Sigmoid colon (tissue), 7 donors: ENCODE measurements around the gene S100A4. TPM values are rescaled to one million over a fixed set of nuclear protein-coding genes. Genes with fewer than 3 reads are reported as not detected.
A peak's percentile ranks its signal among the peaks of the same experiment; 100 is the strongest.
"Not testable (repeated sequence)": the region's sequence is repeated elsewhere in the genome, so short reads cannot be mapped to it uniquely, and the experiment has no call there.

ENCODE experiments used
- DNase-seq: peaks from one replicate; pipeline ENCODE4 v3.0.0-alpha.2; 2019
- H3K27ac ChIP-seq, 4 donors: fragments of 200-600 bp; sonication (generic); one replicate each; pipeline ENCODE4 v1.5.1; 2016 to 2019; ENCODE audit warnings: mild to moderate bottlenecking in 1 of 4
- H3K27me3 ChIP-seq, 3 donors: fragments of 200-600 bp; sonication (generic); one replicate each; pipeline ENCODE4 v1.5.1; 2019; ENCODE audit warnings: mild to moderate bottlenecking in 1 of 3
- H3K36me3 ChIP-seq, 4 donors: fragments of 200-600 bp; sonication (generic); one replicate each; pipeline ENCODE4 v1.5.1; 2016 to 2019
- H3K4me1 ChIP-seq, 4 donors: fragments of 200-600 bp; sonication (generic); one replicate each; pipeline ENCODE4 v1.5.1; 2017 to 2019
- H3K4me3 ChIP-seq, 4 donors: fragments of 200-600 bp; sonication (generic); one replicate each; pipeline ENCODE4 v1.5.1; 2017 to 2019; ENCODE audit warnings: mild to moderate bottlenecking in 2 of 4, moderate library complexity in 1 of 4
- H3K9me3 ChIP-seq, 4 donors: fragments of 200-600 bp in 3 of 4; sonication (generic) in 3 of 4; one replicate each; pipeline versions ENCODE4 v1.5.1 to v1.6.1; 2013 to 2019
- EP300 ChIP-seq, 4 donors: sonication (generic); formaldehyde crosslinking; IDR thresholded peaks; one replicate each; pipeline ENCODE4 v1.6.1; 2017; ENCODE audit warnings: antibody characterized with exemption in 4 of 4
- POLR2A ChIP-seq, 2 donors: fragments of 450-650 bp; IDR thresholded peaks; one replicate each; pipeline ENCODE4 v1.6.1; 2016; ENCODE audit warnings: antibody characterized with exemption in 2 of 2, mild to moderate bottlenecking in 2 of 2, moderate library complexity in 2 of 2
- POLR2AphosphoS5 ChIP-seq, 4 donors: sonication (generic); formaldehyde crosslinking; IDR thresholded peaks; one replicate each; pipeline ENCODE4 v1.6.1; 2017; ENCODE audit warnings: antibody characterized with exemption in 4 of 4
- WGBS, 2 donors: extraction: QIAGEN DNeasy Blood & Tissue Kit; methylation state at CpG; one replicate each; pipeline ENCODE4 v1.1.7; 2013; 5-methylcytosine and 5-hydroxymethylcytosine counted together
- intact Hi-C: fragments of 100-400 bp; cut with DNase I; formaldehyde crosslinking; loops from one replicate; pipeline ENCODE4 v1.15.1; 2023
- polyA plus RNA-seq, 3 donors: library from polyadenylated mRNA; stranded (reverse); fragments of 200-250 nt; gene quantifications; one replicate each; pipeline ENCODE4 v1.2.3, GENCODE V29; 2013
- total RNA-seq, 4 donors: library from RNA; depleted of rRNA; stranded (reverse); fragments of >200 nt; gene quantifications; one replicate each; pipeline ENCODE4 v1.1.0, GENCODE V29; 2016
- TF ChIP-seq, protein P1 (sequence below), 4 experiments: fragments of 450-650 bp in 3 of 4; fragments of 200-600 bp in 1 of 4; IDR thresholded peaks; one replicate each; pipeline ENCODE4 v1.5.1; 2016 to 2019; ENCODE audit warnings: antibody characterized with exemption in 4 of 4, mild to moderate bottlenecking in 3 of 4, moderate library complexity in 2 of 4
- donor health status: healthy with polysubstance abuse.
- donor health status: Bipolar disorder and iron deficiency.
- donor health status: healthy.

S100A4 gene
- total RNA-seq = 100 to 1,000 TPM; 189 to 486 (median 288) TPM
- 100 to 1,000 TPM; 304 to 499 (median 336) TPM for polyA plus RNA-seq

DNA sequence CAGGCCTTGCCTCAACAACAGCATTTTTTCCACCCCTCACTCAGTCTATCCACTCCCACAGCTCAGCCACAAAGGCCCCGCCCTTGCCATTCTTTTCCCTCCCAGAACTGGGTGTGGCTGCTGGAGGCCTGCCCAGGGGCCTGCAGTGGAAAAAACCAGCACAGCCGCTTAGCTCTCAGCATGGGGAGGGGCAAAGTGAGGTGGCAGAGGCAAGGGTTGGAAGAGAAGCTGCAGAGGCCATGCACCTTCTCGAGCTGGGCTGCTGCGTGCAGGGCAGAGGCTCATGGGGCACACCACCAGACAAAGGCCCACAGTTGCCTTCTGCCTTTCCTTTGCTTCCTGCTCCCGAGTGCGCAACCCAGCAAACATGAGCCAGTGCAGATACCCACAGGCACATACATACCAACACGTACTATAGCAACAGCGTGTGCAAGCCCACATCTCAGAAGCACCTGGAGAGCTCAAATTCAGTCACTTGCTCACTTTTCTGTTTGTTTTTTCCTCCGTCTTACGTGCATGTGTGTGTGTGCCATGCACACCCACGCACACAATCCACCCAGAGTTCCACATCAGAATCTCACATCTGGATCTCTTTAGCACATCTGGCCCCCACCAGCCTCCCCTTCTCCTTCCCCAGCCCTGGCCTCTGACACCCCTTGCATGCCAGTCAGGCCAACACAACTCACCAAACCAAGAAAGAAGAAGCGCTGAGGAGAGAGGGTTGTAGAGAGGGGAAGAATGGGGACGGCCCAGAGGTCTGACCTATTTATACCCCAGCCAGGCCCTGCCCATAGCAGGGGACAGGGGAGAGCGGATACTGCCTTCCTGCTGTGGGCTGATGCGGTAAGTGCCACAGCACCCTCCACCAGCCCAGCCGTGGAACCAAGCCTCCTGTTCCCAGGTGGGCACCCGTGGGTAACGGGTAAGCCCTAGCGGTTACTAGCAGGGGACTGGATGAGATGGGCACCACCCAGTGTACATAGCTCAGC is at the start of gene S100A4:
S100A4 (minus strand) TSS at position 740 of the 989 bp plus-strand sequence. CDS start 1,012 bp downstream, outside the sequence.
- intact Hi-C loops = no loop called here
- Histone ChIP-seq H3K27me3 (no peaks in the 10 kb centered on the region), H3K4me1 (peaks cover 0 to 82% (median 80%) of the 10 kb centered on the region in 4 donors), H3K36me3 (no peaks in the 10 kb centered on the region), H3K27ac (peak within 1 kb of the TSS; percentile 81 to 90 (median 89)), H3K9me3 (no peaks in the 10 kb centered on the region), H3K4me3 (peak within 1 kb of the TSS; percentile 17 to 50 (median 39))
- 21 to 35% methylated on average over 19 of the region's 19 CpGs for WGBS, 2 donors
- peak; percentile 97 for DNase-seq
- TF ChIP-seq, protein P1, sequence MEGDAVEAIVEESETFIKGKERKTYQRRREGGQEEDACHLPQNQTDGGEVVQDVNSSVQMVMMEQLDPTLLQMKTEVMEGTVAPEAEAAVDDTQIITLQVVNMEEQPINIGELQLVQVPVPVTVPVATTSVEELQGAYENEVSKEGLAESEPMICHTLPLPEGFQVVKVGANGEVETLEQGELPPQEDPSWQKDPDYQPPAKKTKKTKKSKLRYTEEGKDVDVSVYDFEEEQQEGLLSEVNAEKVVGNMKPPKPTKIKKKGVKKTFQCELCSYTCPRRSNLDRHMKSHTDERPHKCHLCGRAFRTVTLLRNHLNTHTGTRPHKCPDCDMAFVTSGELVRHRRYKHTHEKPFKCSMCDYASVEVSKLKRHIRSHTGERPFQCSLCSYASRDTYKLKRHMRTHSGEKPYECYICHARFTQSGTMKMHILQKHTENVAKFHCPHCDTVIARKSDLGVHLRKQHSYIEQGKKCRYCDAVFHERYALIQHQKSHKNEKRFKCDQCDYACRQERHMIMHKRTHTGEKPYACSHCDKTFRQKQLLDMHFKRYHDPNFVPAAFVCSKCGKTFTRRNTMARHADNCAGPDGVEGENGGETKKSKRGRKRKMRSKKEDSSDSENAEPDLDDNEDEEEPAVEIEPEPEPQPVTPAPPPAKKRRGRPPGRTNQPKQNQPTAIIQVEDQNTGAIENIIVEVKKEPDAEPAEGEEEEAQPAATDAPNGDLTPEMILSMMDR (IDR thresholded peaks at IDR 0.05) = no peak
- peak in 1 of 4 donors; percentile 16 for TF ChIP-seq EP300 (IDR thresholded peaks at IDR 0.05)
- peak; percentile 9 to 66 for TF ChIP-seq POLR2A (IDR thresholded peaks at IDR 0.05)
- peak; percentile 40 to 87 (median 74) for TF ChIP-seq POLR2AphosphoS5 (IDR thresholded peaks at IDR 0.05)

DNA sequence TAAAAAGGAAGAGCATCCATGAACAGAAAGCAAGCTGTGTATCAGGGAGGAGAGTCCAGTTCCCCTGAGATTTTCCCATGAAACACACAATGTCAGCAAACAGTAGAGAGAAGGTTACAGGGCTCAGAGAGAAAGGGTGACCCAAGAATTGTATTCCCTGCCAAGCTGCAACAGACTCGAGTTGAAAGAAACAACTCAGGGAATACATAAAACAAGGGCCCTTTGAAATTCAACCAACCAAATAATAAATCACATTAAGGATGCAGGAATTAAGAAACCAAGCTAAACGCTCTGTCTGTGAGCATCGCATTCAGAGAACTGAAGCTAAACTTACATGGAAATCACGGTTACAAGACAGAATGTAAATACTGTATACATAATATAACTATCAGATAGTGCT is 47.1 kb upstream of the S100A4 start:
- Histone ChIP-seq H3K4me3 (no peak overlapping the region), H3K9me3 (no peaks in the 10 kb centered on the region), H3K27me3 (no peaks in the 10 kb centered on the region), H3K36me3 (no peaks in the 10 kb centered on the region), H3K4me1 (no peaks in the 10 kb centered on the region), H3K27ac (no peak overlapping the region)
- DNase-seq = no peak
- intact Hi-C loops = no loop called here
- 71 to 80% methylated on average over 4 of the region's 4 CpGs for WGBS, 2 donors
- TF ChIP-seq POLR2AphosphoS5 (IDR thresholded peaks at IDR 0.05) = no peak

DNA sequence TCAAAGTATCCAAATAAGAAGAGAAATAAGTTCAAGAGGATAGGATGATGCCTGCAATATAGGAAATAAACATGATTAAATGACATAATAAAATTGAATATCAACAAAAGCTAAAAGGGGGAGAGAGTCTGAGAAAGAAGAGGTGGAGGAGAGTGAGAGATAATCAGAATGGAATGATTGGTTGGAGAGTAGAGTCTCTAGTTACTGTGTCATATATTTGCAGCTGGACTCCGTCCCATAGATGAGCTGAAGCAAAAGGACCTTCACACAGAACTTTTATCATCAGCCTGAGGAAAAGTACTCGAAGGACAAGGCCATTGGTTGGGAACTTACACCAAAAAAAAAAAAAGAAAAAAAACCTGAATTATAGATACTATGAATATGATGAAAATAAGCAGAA is 42.9 kb upstream of the S100A4 start:
- 84 to 86% methylated on average over 2 of the region's 2 CpGs for WGBS, 2 donors
- no peaks in the 10 kb centered on the region for H3K9me3 ChIP-seq
- TF ChIP-seq, protein P1 (IDR thresholded peaks at IDR 0.05) = no peak
- no peak for TF ChIP-seq EP300 (IDR thresholded peaks at IDR 0.05)
- H3K27me3 ChIP-seq = no peaks in the 10 kb centered on the region
- no peaks in the 10 kb centered on the region for H3K4me1 ChIP-seq
- H3K4me3 ChIP-seq = no peak overlapping the region
- no peak for DNase-seq
- no peaks in the 10 kb centered on the region for H3K36me3 ChIP-seq
- H3K27ac ChIP-seq = no peak overlapping the region
- intact Hi-C loops = no loop called here

DNA sequence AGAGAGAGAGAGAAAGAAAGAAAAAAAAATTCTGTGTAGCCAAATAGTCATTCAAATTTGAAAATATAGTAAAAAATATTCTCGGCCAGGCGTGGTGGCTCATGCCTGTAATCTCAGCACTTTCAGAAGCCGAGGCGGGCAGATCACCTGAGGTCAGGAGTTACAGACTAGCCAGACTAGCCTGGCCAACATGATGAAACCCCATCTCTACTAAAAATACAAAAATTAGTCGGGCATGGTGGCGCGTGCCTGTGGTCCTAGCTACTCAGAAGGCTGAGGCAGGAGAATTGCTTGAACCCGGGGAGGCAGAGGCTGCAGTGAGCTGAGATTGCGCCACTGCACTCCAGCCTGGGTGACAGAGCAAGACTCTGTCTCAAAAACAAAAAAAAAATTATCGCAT is 42.4 kb upstream of the S100A4 start:
- H3K27ac ChIP-seq, H3K4me1 ChIP-seq, H3K36me3 ChIP-seq, H3K27me3 ChIP-seq, H3K9me3 ChIP-seq, intact Hi-C loops, H3K4me3 ChIP-seq: not testable (repeated sequence)
- WGBS, 2 donors = 93 to 95% methylated on average over 10 of the region's 10 CpGs
- peak; percentile 40 for DNase-seq

DNA sequence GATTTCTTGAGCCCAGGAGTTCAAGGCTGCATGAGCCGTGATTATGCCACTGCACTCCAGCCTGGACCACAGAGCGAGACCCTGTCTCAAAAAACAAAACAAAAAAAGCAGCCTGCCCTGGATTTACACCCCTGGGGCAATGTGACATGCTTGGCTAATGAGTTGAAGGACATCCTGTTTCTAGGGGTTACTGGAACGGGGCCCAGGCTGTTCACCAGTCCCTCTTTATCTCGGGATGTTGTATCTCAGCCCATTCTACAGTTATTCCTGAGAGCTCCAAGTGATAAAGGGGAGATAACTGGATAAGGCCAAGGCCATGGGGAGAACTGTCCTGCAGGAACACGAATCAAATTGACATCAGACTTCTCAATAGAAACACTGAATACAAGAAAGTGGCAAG is 41.7 kb upstream of the S100A4 start:
- Histone ChIP-seq H3K9me3 (no peaks in the 10 kb centered on the region), H3K4me1 (no peaks in the 10 kb centered on the region), H3K4me3 (no peak overlapping the region), H3K36me3 (no peaks in the 10 kb centered on the region), H3K27me3 (no peaks in the 10 kb centered on the region), H3K27ac (no peak overlapping the region)
- TF ChIP-seq POLR2A (IDR thresholded peaks at IDR 0.05) = no peak
- no peak for TF ChIP-seq POLR2AphosphoS5 (IDR thresholded peaks at IDR 0.05)
- TF ChIP-seq, protein P1 (IDR thresholded peaks at IDR 0.05) = no peak
- no peak for TF ChIP-seq EP300 (IDR thresholded peaks at IDR 0.05)
- 80 to 82% methylated on average over 5 of the region's 5 CpGs for WGBS, 2 donors
- peak; percentile 24 for DNase-seq
- intact Hi-C loops = no loop called here
